Smooth muscle cell (in vitro differentiated cells): ENCODE results near the gene UGT1A6. TPM values are rescaled to one million over a fixed set of nuclear protein-coding genes. Genes with fewer than 3 reads are reported as not detected.

ENCODE experiments used
- DNase-seq: peaks from one replicate; lab custom pipeline; 2025; ENCODE audit not compliant: unreplicated experiment; lab: John Stamatoyannopoulos, UW
- H2AFZ ChIP-seq: fragments of 200-600 bp; sonication (generic); 2 replicates; pipeline ENCODE4 v1.6.0; 2016; ENCODE audit warnings: antibody characterized with exemption, low read depth, mild to moderate bottlenecking
- H3F3A ChIP-seq: fragments of 200-600 bp; sonication (generic); 2 replicates; pipeline ENCODE4 v1.6.0; 2017; ENCODE audit warnings: antibody characterized with exemption, low read depth
- H3K27ac ChIP-seq: fragments of 200-600 bp; sonication (generic); 2 replicates; pipeline ENCODE4 v1.5.1; 2016; ENCODE audit warnings: low read depth, mild to moderate bottlenecking
- H3K27me3 ChIP-seq: fragments of 200-600 bp; sonication (generic); 2 replicates; pipeline ENCODE4 v1.6.1; 2016; ENCODE audit warnings: low read depth, mild to moderate bottlenecking
- H3K36me3 ChIP-seq: fragments of 200-600 bp; sonication (generic); 2 replicates; pipeline ENCODE4 v1.5.1; 2016; ENCODE audit warnings: low read depth
- H3K4me1 ChIP-seq: fragments of 200-600 bp; sonication (generic); 2 replicates; pipeline ENCODE4 v1.5.1; 2016; ENCODE audit warnings: low read depth
- H3K4me2 ChIP-seq: fragments of 200-600 bp; sonication (generic); 2 replicates; pipeline ENCODE4 v1.6.0; 2016; ENCODE audit warnings: mild to moderate bottlenecking
- H3K4me3 ChIP-seq: fragments of 200-600 bp; sonication (generic); 2 replicates; pipeline ENCODE4 v1.5.1; 2016; ENCODE audit warnings: mild to moderate bottlenecking
- H3K79me2 ChIP-seq: fragments of 200-600 bp; sonication (generic); 2 replicates; pipeline ENCODE4 v1.6.0; 2016; ENCODE audit warnings: low read depth, mild to moderate bottlenecking
- H3K9ac ChIP-seq: fragments of 200-600 bp; sonication (generic); 2 replicates; pipeline ENCODE4 v1.6.0; 2016; ENCODE audit warnings: low read depth
- H3K9me3 ChIP-seq: fragments of 200-600 bp; sonication (generic); replicated peaks from 2 replicates; pipeline ENCODE4 v1.5.1; 2016; ENCODE audit warnings: low read depth
- H4K20me1 ChIP-seq: fragments of 200-600 bp; sonication (generic); 2 replicates; pipeline ENCODE4 v1.6.0; 2016; ENCODE audit warnings: low read depth
- CTCF ChIP-seq: fragments of 200-600 bp; sonication (generic); IDR thresholded peaks from 2 replicates; pipeline ENCODE4 v1.5.1; 2017; ENCODE audit warnings: borderline replicate concordance, mild to moderate bottlenecking, antibody characterized with exemption; ENCODE audit not compliant: insufficient read depth, poor library complexity, severe bottlenecking
- WGBS: methylation state at CpG from one replicate; pipeline ENCODE4 v1.1.7; 2016; ENCODE audit warnings: low lambda C conversion rate; 5-methylcytosine and 5-hydroxymethylcytosine counted together
- polyA plus RNA-seq: library from polyadenylated mRNA; unstranded; fragments of >200 nt; fragmentation: Nextera tagmentation; extraction: Ambion mirVana; gene quantifications from 2 replicates; pipeline ENCODE4 v1.2.1, GENCODE V29; 2016
- total RNA-seq: library from RNA; depleted of rRNA; stranded (reverse); fragments of >200 nt; gene quantifications from 2 replicates; pipeline ENCODE4 v1.2.3, GENCODE V29; 2014

The UGT1A6 gene
- total and polyA plus RNA-seq, 2 experiments from 2014 or later = 0.63 TPM; not detected in 1

- Histone ChIP-seq H3K4me3 (no peak overlapping the region), H3K36me3 (no peaks in the 10 kb centered on the region), H3K27me3 (peaks cover 5% of the 10 kb centered on the region), H3F3A (no peaks in the 10 kb centered on the region), H3K27ac (no peak overlapping the region), H3K9ac (no peak overlapping the region), H2AFZ (no peak overlapping the region), H3K4me2 (no peak overlapping the region), H3K79me2 (no peaks in the 10 kb centered on the region), H4K20me1 (no peaks in the 10 kb centered on the region), H3K9me3 (no peaks in the 10 kb centered on the region), H3K4me1 (no peaks in the 10 kb centered on the region)
- 87% methylated on average over 10 of the region's 10 CpGs for WGBS
- TF ChIP-seq CTCF = no peak
- DNase-seq = no peak
Observed at GRCh38 chr2:233656443-233656842, 36.2 kb upstream of the UGT1A6 start.

- Histone ChIP-seq H3K27me3 (peaks cover 5% of the 10 kb centered on the region), H3K4me1 (no peaks in the 10 kb centered on the region), H3K9me3 (no peaks in the 10 kb centered on the region), H3K4me3 (no peak overlapping the region), H4K20me1 (no peaks in the 10 kb centered on the region), H3K79me2 (no peaks in the 10 kb centered on the region), H3K9ac (no peak overlapping the region), H3K36me3 (no peaks in the 10 kb centered on the region), H3K27ac (no peak overlapping the region), H2AFZ (no peak overlapping the region), H3K4me2 (no peak overlapping the region), H3F3A (no peaks in the 10 kb centered on the region)
- no peak for DNase-seq
- TF ChIP-seq CTCF = no peak
Observed at GRCh38 chr2:233658610-233659009, 34.1 kb upstream of the UGT1A6 start.

- peaks cover 4% of the 10 kb centered on the region for H3K27me3 ChIP-seq
- H2AFZ ChIP-seq = no peak overlapping the region
- 70% methylated on average over 1 of the region's 1 CpG for WGBS
- no peak overlapping the region for H3K27ac ChIP-seq
- no peak overlapping the region for H3K9ac ChIP-seq
- TF ChIP-seq CTCF = no peak
- H3K79me2 ChIP-seq = no peaks in the 10 kb centered on the region
- no peaks in the 10 kb centered on the region for H3K9me3 ChIP-seq
- H3K4me3 ChIP-seq = no peak overlapping the region
- no peaks in the 10 kb centered on the region for H3F3A ChIP-seq
- H3K36me3 ChIP-seq = no peaks in the 10 kb centered on the region
- H4K20me1 ChIP-seq = no peaks in the 10 kb centered on the region
- no peak for DNase-seq
- no peak overlapping the region for H3K4me2 ChIP-seq
- H3K4me1 ChIP-seq = no peaks in the 10 kb centered on the region
Observed at GRCh38 chr2:233663911-233664310, 28.8 kb upstream of the UGT1A6 start.

GRCh38 chr2:233668605-233669260 lies 24.0 kb upstream of the UGT1A6 start:
- H4K20me1 ChIP-seq = no peaks in the 10 kb centered on the region
- H2AFZ ChIP-seq = no peak overlapping the region

More at GRCh38 chr2:233668605-233669260, 24.0 kb upstream of the UGT1A6 start:
- Histone ChIP-seq H3K9ac (no peak overlapping the region), H3K4me2 (no peak overlapping the region), H3K9me3 (no peaks in the 10 kb centered on the region), H3K79me2 (no peaks in the 10 kb centered on the region), H3K36me3 (no peaks in the 10 kb centered on the region), H3K27me3 (no peaks in the 10 kb centered on the region), H3K4me1 (no peaks in the 10 kb centered on the region), H3K4me3 (no peak overlapping the region), H3F3A (no peaks in the 10 kb centered on the region), H3K27ac (no peak overlapping the region)
- DNase-seq = no peak
- 97% methylated on average over 4 of the region's 4 CpGs for WGBS
- no peak for TF ChIP-seq CTCF
